ENCODE data around the gene PCDHGA5. TPM values are rescaled to one million over a fixed set of nuclear protein-coding genes. Genes with fewer than 3 reads are reported as not detected.
"Not testable (repeated sequence)": the region's sequence is repeated elsewhere in the genome, so short reads cannot be mapped to it uniquely, and the experiment has no call there.

Gene PCDHGA5
- total RNA-seq, 4 donors from 2014 or later = 2.0 to 14.5 (median 3.3) TPM

DNA sequence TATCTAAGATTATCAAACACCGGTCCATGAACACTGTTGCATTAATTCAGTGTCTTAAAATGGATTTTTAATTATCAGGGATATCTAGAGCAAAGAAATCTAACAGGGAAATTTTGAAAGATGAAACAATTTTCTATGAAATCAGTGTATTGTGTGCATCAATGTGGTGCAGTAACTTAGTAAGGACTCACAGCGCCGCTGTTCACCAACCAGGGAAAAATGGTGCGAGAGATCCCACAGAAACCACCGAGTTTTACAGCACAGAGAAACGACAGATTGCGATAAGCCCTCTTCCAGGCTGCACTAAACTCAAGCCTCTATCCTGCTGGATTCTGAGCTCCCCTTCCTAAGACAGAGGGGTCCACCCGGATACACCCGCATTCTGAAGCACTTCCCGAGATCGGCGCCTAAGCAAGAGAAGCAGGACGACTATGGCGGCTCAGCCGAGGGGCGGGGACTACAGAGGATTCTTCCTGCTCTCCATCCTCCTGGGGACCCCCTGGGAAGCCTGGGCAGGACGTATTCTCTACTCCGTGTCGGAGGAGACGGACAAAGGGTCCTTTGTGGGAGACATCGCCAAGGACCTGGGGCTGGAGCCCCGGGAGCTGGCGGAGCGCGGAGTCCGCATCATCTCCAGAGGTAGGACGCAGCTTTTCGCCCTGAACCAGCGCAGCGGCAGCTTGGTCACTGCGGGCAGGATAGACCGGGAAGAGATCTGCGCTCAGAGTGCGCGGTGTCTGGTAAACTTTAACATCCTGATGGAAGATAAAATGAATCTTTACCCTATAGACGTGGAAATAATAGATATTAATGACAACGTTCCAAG, 18.7 kb downstream of the PCDHGA5 start, which contains the start of gene PCDHGA7:
Gene PCDHGA7, plus strand, starts transcription at position 274 of the 826 bp plus-strand sequence. Its CDS starts 158 bp downstream, at position 432.
- DNase-seq (ENCODE audit: low spot score) (no peak), ATAC-seq (ENCODE audit: low FRiP score) (no peak)
- TF ChIP-seq, protein P1, sequence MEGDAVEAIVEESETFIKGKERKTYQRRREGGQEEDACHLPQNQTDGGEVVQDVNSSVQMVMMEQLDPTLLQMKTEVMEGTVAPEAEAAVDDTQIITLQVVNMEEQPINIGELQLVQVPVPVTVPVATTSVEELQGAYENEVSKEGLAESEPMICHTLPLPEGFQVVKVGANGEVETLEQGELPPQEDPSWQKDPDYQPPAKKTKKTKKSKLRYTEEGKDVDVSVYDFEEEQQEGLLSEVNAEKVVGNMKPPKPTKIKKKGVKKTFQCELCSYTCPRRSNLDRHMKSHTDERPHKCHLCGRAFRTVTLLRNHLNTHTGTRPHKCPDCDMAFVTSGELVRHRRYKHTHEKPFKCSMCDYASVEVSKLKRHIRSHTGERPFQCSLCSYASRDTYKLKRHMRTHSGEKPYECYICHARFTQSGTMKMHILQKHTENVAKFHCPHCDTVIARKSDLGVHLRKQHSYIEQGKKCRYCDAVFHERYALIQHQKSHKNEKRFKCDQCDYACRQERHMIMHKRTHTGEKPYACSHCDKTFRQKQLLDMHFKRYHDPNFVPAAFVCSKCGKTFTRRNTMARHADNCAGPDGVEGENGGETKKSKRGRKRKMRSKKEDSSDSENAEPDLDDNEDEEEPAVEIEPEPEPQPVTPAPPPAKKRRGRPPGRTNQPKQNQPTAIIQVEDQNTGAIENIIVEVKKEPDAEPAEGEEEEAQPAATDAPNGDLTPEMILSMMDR (IDR thresholded peaks at IDR 0.05) = no peak

DNA sequence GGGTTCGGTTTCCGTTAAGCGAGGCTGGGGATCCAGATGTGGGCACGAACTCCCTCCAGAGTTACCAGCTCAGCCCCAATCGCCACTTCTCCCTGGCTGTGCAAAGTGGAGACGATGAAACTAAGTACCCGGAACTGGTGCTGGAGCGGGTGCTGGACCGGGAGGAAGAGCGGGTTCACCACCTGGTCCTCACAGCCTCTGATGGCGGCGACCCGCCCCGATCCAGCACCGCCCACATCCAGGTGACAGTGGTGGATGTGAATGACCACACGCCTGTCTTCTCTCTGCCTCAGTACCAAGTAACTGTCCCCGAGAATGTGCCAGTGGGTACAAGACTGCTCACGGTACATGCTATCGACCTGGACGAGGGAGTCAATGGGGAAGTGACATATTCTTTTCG, 19.4 kb downstream of the PCDHGA5 start:
- DNase-seq (ENCODE audit: low spot score) (no peak), ATAC-seq (ENCODE audit: low FRiP score) (no peak)
- TF ChIP-seq, protein P1 (IDR thresholded peaks at IDR 0.05) = no peak

GRCh38 chr5:141384471-141385267, 20.7 kb downstream of the PCDHGA5 start:
- DNase-seq (ENCODE audit: low spot score) = no peak
- ATAC-seq (ENCODE audit: low FRiP score) = no peak
- TF ChIP-seq, protein P1 (IDR thresholded peaks at IDR 0.05) = no peak

GRCh38 chr5:141387557-141388311, 23.8 kb downstream of the PCDHGA5 start, which contains the start of gene PCDHGB4:
PCDHGB4 (plus strand) TSS chr5:141387698; CDS start chr5:141387885, 187 bp downstream.
- ATAC-seq (ENCODE audit: low FRiP score); DNase-seq (ENCODE audit: low spot score): not testable (repeated sequence)

- TF ChIP-seq, protein P1 (IDR thresholded peaks at IDR 0.05) = no peak
- DNase-seq (ENCODE audit: low spot score) = no peak
- no peak for ATAC-seq (ENCODE audit: low FRiP score)
Observed at GRCh38 chr5:141388661-141389060, 24.7 kb downstream of the PCDHGA5 start.

GRCh38 chr5:141389153-141390042, 25.4 kb downstream of the PCDHGA5 start:
- no peak for ATAC-seq (ENCODE audit: low FRiP score)
- no peak for DNase-seq (ENCODE audit: low spot score)
- TF ChIP-seq, protein P1 (IDR thresholded peaks at IDR 0.05) = no peak
